ENCODE data around the gene NF2. TPM values are rescaled to one million over a fixed set of nuclear protein-coding genes. Genes with fewer than 3 reads are reported as not detected.

The NF2 gene
- total RNA-seq, 1 donor from 2014 or later, result 45.0 TPM

DNA sequence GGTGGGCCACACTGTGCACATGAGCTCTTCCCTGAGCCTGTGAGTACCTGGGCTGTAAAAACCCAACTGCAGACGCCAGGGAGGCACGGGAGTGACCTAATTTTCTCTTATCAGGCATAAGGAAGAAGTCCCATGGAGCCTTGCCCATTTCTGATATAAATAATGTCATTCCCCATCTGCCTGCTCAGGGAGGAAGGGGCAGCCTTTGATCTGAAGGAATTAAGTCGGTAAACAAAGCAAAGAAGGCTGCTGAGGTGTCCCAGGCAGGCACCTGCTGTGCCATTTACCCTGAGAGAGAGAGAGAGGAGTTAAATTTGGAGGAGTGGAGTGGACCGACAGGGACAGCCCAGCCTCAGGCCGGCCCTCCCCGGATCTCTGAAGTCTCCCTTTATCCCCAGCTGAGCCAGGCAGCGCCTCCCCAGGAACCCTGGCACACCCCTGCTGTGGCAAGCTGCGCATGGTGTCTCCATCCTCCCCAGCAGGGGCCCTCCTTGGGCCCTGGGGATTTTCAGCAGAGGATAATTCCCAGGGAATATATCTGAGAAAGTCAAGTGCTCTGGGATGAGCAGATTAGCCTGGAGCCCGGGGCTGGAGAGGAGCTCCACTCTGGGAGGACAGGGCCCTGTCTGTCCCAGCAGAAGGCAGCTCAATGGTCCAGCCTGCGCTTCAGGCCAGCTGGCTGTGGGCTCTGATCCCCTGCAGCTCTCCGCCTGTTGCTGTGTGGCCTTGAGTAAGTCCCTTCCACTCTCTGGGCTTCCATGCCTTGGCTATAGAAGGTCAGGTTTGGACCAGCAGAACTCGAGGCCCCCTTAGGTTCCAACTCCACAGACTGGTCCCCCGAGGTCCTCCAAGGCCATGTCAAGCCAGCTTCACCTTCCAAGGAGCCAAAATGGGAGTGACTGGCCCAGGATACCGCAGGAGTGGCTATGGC lies 98.8 kb downstream of the NF2 start:
- DNase-seq (ENCODE audit: low spot score), result no peak

DNA sequence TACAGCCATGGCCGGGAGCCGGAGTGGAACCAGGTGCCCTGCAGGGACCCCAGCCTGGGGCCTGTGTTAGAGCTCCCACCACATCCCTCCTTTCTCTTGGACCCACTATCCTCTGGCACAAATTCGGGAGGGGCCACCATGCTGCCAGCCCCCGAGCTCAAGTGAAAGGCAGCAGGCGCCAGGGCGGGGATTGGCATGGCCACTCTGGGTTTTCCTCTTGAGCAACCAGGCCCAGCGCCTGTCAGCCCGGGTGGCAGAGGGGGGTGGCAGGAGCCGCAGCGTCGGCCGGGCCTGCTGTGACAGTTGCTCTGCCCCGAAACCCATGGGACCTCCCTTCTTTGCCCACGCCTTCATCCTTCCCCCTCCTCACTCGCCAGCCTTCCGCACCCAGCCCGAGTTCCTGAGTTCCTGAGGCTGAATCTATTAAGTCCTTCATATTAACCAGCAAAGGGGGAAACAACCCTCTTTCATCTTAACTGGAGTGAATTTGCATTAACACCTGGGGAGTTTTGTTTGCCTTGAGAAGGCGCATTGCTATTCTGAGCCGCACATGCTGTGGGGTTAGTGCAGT lies 99.6 kb downstream of the NF2 start:
- no peak for DNase-seq (ENCODE audit: low spot score)

DNA sequence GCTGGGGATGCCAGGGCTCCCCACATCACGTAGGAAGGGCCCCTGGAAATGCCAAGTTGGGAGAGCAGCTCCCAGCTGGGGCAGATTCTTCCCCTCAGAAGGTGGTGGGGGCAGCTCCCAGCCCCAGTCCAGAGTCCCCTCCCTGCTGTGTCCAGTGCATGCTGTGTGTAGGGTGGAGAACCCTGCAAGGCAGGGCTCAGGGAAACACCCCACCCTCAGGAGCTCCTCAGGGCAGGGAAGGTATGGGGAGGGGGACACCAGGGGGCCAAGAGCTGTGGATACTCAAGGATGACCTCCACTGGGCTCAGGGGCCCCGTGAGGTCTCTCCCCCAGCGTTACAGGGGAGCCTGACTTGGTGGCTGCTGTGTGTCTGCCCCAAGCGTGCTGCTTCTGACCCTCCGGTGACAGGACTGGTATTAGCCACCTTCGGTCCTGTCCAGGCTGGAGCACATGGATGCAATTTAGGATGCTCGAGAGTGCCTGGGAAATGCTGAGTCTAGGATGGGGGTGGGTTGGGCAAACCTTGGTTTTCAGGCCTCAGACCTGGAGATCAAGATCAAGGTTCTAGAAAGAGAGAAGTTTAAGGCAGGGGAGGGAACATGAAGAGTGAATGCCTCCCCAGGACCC lies 100.2 kb downstream of the NF2 start:
- no peak for DNase-seq (ENCODE audit: low spot score)

DNA sequence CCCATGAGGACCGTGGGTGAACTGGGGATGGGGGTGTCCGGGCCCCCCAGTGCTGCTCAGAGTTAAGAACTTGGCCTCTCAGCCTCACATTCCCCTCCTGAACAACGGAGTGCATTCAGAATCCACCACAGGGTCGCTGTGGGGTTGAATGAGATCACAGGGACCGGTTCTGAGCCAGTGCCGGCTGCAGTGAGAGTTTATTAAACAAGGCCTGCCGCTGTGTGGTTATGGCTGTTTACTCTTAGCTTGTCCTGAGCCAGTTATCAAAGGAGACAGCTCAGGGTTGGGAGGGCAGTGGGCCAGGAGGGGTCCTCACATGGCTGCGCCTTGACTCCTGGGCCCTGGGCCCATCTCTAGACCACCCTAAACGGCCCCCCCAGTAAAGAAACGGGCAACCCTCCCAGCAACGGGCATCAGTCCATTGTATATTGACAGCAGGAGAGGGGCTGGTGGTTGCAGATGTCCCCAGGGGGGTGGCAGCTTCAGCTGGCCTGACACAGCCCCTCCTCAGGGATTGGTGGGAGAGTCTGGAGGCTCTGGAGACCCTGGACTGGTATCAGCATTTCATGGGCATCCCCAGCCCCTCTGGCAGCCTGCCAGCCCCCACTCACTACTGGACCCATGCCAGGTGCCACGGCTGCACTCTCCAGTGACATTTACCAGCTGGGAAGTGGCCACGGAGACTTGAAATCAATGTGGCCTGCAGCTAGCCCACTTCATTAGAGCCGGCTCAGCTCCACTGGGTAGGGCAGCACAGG lies 101.3 kb downstream of the NF2 start:
- DNase-seq (ENCODE audit: low spot score), result no peak

GRCh38 chr22:29705651-29706050 lies 102.2 kb downstream of the NF2 start:
- no peak for DNase-seq (ENCODE audit: low spot score)

- DNase-seq (ENCODE audit: low spot score), result no peak
These were observed 103.1 kb downstream of the NF2 start for GRCh38 chr22:29706486-29706885.

DNA sequence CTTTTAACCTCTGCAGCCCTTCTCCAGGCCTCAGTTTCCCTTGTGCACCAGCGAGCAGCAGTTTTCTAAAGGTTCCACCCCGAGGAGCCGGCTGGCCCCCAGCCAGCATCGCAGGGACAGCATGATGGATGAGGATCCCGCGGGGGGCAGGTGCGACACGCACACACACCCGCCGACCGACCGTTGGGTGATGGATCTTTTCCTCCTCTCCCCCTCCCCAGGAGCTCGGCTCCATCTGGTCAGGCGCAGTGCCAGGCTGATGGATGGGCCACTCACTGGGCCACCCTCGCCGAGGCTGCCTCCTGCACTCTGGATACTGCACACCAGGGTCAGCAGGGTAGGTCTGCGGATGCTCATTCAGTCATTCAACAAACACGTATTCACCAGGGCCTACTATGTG lies 103.6 kb downstream of the NF2 start:
- no peak for DNase-seq (ENCODE audit: low spot score)

DNA sequence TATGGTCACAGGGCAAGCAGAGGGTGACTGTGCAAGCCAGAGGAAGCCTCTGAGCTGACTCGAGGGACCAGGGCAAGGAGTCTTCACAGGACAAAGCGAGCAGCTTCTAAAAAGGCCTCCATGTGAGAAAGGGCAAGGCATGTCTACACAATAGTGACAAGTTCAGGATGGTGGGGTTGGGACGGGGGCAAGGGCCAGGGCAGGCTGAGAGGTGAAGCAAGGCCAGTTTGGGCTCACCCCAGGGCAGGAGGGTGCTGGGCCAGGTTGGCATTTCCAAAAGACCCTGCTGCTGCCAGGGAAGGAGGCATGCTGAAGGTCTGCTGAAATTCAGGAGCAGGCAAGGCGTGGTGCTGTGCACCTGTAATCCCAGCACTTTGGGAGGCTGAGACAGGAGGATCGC lies 104.0 kb downstream of the NF2 start:
- DNase-seq (ENCODE audit: low spot score), result no peak

DNA sequence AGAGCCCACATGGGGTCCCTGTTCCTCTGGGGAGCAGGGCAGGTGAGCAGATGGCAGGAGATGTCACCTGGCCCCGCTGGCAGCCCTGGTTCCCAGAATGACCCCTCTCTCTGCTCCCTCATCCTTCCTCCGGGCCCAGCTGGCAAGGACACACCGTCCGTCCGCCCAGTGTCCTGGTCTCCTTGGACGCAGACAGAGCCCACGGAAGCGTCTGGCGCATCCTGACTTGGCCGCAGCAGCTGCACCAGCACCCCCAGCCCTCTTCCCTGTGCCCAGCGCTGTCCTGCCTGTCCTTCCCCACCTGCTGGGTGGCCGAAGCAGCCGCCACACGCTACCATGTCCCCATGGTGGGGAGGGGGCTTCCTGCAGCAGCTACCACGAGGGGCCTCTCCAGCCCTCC lies 106.8 kb downstream of the NF2 start:
- DNase-seq (ENCODE audit: low spot score), result no peak

- DNase-seq (ENCODE audit: low spot score), result peak; percentile 63
These were observed 107.6 kb downstream of the NF2 start for GRCh38 chr22:29710922-29711593.

DNA sequence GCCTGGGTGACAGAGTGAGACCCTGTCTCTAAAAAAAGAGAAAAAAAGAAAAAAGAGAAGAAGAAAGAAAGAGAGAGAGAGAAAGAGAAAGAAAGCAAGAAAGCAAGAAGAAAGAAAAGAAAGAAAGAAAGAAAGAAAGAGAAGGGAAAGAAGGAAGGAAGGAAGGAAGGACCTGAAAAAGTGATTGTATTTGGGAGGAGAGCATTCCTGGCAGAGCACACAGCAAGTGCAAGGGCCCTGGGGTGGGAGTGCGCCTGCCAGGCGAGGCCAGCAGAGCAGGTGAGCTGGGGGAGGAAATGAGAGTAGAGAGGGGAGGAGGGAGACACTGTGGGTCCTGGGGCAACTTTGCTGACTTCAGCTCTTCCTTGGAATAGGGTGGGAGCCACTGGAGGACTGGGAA lies 108.7 kb downstream of the NF2 start:
- no peak for DNase-seq (ENCODE audit: low spot score)

GRCh38 chr22:29713156-29713727 lies 109.8 kb downstream of the NF2 start:
- DNase-seq (ENCODE audit: low spot score), result no peak

GRCh38 chr22:29715240-29715639 lies 111.8 kb downstream of the NF2 start:
- no peak for DNase-seq (ENCODE audit: low spot score)

DNA sequence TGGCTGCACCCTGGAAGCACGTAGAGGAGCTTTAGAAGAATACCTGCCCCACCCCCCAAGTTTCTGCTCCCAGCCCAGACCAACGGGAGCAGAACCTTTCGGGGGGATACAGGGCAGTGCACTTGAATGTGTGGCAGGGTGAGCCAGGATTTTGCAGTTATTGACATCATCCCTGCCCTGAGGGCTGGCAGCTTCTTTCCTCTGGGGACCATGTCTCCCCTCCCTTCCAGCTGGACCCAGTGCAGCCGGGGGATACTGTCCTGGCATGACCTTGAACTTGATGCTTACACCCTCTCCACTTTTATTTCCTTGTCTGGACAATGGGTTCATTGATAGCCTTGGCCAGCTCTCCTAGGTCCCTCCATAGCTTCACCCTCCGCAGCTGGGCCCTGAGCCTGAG lies 112.3 kb downstream of the NF2 start:
- DNase-seq (ENCODE audit: low spot score), result no peak

DNA sequence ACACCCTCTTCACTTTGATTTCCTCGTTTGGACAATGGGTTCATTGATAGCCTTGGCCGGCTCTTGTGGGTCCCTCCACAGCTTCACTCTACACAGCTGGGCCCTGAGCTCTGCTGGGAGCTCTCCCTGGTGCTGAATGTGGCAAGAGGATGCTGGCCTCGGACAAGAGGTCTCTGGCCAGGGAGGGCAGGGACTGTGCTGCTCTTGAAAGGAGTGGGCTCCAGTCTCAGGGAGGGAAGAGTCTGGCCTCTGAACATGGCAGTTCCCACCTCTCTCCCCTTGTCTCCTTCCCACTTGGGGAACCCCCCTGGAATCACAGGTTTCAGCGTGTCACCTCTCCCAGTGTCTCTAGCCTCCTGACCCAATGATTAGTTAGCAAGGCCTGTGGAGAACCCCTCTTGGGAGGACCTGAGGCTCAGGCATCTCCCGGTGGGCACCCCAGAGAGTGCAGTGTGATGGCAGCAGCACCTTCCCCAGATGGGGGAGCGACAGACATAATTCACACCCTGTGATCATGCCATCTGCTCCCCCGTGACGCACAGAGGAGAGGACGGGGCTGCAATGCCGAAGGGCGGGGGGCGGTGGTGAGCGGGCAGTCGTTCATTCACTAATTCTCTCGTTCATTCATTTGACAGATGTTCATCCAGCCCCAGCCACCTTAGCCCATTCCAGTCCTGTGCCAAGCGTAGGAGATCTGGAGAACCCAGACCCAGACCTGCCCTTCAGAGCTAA lies 113.5 kb downstream of the NF2 start:
- DNase-seq (ENCODE audit: low spot score), result no peak

DNA sequence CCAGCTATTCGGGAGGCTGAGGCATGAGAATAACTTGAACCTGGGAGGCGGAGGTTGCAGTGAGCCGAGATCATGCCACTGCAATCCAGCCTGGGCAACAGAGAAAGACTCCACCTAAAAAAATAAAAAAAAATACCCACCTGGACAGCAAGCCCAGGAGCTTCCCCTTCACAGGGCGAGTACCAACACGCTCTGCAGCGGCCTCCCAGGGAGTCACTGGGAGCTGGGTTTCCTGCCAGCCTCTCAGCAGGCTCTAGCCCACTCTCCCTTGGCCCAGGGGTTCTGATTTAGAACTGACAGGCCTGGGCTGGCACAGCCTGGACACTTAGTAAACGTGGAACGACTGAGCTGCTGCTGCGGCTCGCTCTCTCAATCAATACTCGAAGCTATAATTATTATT lies 114.4 kb downstream of the NF2 start:
- no peak for DNase-seq (ENCODE audit: low spot score)

DNA sequence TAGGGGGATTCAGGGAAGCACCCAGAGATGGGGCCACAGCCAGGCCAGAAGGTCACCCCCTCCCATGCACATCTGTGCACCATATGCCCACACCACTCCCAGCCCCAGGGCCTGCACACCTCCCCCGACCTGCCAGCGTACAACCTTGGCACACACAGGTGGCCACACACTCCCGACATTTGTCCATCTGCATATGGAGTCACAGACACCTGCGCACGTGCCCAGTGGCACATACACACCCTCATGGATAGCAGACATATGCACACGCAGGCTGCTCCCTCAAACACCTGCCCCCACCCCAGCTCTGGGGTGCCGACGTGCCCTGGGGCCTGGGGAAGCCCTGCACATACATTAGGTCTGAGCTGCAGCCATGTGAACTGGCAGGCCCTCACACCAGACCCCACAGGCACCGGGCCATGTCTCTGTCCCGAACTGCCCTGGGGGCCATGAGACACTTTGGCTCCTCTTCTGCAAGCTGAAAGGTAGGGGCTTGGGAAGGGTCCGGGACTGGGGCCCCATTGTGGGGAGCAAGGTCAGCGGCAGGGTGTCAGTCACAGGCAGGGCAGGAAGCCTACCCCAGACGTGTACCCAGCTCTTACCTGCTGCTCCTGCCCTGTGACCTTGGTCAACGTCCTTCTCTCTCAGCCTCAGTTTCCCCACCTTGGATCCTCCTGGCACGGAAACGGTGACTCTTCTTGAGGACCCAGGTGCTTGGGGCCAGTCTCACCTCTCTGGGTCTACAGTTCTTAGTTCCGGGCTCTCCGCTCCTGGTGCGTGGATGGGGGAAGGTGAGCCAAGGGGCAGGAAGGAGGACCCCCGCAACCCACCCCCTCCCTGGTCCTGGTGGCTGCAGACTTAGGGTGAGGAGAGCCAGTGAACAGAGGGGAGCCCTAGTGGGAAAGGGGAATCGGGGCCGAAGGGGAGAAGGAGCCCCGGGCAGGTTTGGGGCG lies 115.8 kb downstream of the NF2 start:
- no peak for DNase-seq (ENCODE audit: low spot score)

- DNase-seq (ENCODE audit: low spot score), result no peak
These were observed 116.6 kb downstream of the NF2 start, which contains the start of gene CABP7 for GRCh38 chr22:29719899-29720645. Gene CABP7 (plus strand): TSS chr22:29720003. CDS start chr22:29720425, 422 bp downstream.
